GM23248 (cell line): ENCODE measurements around the gene GNAL.

Experiments
- EZH2 ChIP-seq: fragments of 200-600 bp; sonication (generic); IDR thresholded peaks from 2 replicates; pipeline ENCODE4 v1.6.1; 2018; ENCODE audit warnings: antibody characterized with exemption, mild to moderate bottlenecking; ENCODE audit not compliant: insufficient read depth, poor library complexity, severe bottlenecking
- EZH2phosphoT487 ChIP-seq: fragments of 200-600 bp; sonication (generic); IDR thresholded peaks from 2 replicates; pipeline ENCODE4 v1.6.1; 2018; ENCODE audit warnings: antibody characterized with exemption, moderate library complexity, mild to moderate bottlenecking, low read depth; ENCODE audit not compliant: insufficient read depth

DNA sequence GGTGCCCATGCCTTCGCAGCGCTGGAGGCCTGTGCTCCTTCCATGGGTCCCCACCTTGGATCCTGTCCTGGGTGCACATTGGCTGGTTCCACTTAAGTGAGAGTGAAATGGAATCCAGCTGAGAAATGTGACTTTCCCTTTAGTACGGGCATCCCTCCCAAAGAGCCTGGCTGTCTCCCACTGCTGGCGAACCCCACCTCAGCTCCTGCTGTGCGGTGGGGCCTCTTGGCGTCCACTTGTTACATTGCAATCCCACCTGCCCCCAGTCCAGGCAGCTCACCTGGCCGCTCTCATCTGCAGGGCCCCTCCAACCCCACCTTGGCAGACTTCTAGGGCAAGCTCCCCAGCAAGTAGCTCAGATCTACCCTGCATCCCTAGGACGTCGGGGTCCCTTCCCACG, 35.5 kb upstream of the GNAL start:
- TF ChIP-seq EZH2phosphoT487 (no peak), EZH2 (no peak)
